NOMO-1 treated with DMSO at 0.1 percent for 48 hours (cell line): ENCODE results near the gene ATG9B.

Source experiments
- DNase-seq: peaks from one replicate; lab custom pipeline; 2025; ENCODE audit not compliant: unreplicated experiment; lab: John Stamatoyannopoulos, UW

The ATG9B gene

DNA sequence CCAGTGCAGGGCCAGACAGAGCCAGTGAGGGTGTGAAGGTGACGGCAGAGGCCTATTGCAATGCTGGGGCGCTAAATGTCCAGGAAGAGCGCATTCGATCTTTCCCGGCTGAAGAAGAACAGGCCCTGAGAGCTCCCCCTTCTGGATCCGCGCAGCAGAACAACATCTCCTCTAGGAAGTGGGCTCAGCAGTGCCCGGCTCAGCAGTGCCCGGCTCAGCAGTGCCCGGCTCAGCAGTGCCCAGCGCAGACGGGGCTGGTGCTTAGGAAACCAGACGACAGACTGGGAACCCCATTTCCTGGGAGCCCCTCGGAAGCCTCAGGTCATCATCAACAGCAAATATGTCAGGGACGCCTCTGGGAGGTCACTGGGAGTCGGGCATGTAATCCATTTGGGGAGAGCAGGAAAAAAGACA, 38.2 kb downstream of the ATG9B start:
- no peak for DNase-seq

- DNase-seq = no peak
Measured at GRCh38 chr7:150983893-150984368, 40.4 kb downstream of the ATG9B start.

GRCh38 chr7:150982351-150982750, 41.9 kb downstream of the ATG9B start:
- no peak for DNase-seq

GRCh38 chr7:150981644-150982043, 42.6 kb downstream of the ATG9B start:
- no peak for DNase-seq

GRCh38 chr7:150980663-150981062, 43.6 kb downstream of the ATG9B start:
- no peak for DNase-seq

DNA sequence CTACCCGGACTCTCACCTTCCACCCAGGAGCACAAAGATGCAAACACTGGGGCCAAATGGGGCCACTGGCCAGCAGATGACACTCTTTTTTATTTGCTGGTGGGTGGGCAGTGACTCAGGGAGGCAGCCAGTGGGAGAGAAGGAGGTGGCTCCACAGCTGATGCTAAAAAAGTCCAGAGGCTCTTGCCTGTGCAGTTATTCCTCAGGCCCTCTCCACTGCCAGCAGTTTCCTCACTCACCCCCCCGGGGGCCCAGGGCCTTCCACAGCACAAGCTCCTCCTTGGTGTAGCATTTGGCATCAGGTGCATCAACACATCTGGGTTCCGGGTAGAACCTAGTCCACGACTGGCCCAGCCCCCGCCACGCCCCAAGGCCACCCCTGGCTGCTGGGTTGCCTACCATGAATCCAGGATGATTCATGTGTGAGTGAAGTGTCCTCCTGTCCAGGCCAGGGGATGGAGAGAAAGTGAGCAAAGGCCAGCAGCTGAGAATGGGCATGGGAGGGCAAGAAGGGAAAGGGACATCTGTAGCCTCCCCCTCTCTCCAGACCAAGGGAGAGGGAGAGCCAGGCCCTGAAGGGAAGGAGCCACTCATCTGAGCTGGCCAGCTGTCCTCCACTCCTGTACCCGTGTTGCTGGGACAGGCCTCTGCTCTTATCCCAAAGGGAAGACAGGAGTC, 44.4 kb downstream of the ATG9B start:
- no peak for DNase-seq

DNA sequence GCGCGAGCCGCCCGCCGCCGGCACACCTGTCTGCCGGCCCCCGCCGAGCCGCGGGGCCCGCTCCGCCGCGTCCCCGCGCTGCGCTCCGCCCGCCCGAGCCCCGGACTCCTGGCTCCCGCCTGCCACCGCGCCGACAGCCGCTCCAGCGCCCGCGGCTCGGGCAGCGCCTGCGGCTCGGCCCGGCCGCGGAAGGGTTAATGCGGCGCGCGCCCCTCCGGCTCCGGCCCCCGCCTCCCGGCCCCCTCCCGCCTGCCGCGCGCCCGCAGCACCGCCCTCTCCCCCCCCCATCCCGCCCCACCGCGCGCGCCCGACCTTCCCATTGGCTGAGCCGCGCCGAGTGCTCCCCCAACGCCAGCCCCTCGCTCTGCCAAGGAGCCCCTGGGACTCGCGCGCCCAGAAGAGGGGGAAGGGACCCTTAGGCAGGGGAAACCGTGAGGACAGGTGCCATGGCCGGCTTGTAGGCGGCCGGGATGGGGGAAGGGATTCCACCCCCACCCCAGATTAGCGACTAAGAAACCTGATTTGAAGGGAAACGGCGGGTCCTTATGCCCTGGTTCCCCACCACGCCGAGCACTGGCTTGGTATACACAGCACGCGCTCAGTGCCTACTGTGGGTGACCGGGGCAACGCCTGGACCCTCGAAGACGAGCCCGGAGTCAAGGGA, 46.0 kb downstream of the ATG9B start, which contains the start of gene KCNH2:
KCNH2 (minus strand) TSS at position 196 of the 664 bp plus-strand sequence. CDS start 408 bp downstream, outside the sequence.
- DNase-seq = no peak

- no peak for DNase-seq
Measured at GRCh38 chr7:150977382-150978125, 46.7 kb downstream of the ATG9B start.

DNA sequence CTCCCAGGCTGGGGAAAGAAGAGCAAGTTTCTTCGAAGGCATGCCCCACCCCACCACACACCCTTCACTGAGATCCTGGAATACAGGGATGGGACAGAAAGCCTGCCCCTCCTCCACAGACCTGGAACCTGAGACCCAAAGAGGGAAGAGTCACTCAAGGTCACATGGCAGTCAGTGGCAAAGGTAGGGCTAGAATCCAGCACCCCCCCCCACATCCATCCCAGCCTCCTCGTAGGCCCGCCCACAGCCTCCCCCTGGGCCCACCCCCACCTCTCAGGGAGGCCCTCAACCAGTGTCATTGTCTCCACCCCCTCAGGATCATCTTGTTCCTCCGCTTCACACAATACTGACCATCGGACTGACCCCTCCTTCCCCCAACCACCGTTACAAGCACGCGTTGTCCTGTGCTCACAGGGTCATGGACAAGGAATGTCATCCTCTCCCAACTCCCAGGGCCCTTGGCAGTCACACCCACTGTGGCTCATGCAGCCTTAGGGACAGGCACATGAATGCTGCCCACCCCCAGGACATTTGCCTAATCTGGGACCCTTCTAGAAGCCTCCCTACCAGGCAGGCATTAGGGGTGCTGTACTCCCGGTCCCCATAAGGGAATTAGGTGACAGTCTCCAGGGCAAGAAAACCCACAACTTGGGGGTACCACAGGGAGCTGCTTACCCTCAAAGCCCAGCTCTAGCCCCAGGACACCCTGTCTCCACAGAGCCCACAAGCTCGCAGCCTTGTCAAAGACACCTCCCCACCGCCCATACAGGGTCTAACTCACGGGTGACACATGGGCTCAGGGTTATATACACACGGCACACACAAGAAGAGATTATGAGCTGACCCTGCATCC, 47.5 kb downstream of the ATG9B start:
- DNase-seq = no peak

GRCh38 chr7:150975536-150976319, 48.6 kb downstream of the ATG9B start:
- DNase-seq = no peak

DNA sequence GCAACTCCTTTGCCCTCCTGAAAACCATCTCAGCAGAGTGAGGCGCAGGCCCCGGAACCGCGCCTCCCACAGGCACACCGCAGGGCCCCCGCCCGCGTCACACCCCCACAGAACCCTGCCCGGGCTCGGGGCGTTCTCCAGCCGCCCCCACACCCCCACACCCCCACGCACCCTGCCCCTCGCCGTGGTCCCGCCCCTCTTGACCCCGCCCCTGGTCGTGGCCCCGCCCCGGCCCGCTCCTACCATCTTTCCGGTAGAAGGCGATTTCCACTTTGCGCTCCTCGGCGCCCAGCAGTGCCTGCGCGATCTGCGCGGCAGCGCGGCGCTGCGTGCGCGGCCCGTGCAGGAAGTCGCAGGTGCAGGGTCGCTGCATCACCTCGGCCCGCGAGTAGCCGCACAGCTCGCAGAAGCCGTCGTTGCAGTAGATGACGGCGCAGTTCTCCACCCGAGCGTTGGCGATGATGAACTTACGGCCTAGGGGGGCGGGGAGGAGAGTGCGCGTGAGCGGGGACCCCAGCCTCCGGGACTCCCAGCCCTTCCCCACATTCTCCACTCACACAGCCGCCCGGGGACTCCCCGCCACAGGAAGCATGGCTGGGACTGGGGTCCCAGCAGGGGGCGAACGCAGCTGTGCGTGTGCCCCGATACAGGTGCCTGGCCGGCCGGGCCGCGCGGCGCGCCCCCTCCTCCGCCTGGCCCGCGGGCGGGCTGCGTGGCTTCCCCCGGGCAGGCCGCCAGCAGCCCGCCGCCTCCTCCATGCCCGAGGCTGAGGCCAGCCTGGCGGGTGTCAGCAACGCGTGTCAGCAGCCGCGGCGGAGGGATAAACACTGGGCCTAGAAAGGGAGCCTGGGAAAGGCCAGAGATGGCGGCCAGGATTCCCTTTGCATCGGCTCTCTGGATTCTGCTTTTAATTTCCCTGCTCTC, 49.6 kb downstream of the ATG9B start:
- no peak for DNase-seq

DNA sequence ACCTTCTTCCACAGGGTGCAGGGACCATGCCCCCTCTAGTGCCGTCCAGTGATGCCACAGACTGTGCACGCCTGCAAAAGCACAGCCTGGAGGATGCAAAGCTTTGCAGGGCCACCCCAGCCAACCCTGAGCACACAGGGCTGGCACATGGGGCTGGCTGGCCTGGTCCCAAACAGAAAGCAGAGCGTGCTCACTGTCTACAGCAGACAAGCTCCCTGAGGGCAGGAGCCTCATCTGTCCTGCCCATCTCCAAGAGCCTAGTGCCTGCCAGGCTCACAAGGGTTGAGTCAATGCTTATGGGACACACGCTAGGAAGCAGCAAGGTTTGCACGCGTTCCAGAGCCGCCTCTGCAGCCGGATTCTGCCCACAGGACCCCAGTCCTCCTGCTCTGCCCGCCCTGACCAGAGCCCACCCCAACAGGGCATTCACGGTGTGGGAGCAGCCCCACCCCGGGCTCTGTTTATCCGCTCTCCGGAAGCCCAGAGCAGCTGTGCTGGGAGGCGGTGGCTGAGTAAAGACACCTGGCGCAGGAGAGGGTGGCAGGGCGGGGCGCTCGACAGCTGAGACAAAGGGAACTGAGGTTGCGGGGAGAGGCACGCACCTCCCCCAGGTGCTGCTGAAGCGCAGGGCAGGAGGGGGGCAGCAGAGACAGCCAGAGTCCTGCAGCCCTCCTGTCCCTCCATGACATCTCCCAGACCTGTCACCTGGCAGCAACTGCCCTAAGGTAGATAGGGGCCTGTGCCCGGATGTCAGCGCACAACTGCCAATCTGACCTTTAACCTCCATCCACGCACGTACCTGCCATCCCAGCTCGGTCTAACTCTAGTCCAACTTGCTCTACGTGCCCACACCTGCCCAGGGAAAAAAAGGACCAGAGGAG, 50.5 kb downstream of the ATG9B start:
- no peak for DNase-seq

GRCh38 chr7:150972741-150973140, 51.6 kb downstream of the ATG9B start:
- DNase-seq = no peak

DNA sequence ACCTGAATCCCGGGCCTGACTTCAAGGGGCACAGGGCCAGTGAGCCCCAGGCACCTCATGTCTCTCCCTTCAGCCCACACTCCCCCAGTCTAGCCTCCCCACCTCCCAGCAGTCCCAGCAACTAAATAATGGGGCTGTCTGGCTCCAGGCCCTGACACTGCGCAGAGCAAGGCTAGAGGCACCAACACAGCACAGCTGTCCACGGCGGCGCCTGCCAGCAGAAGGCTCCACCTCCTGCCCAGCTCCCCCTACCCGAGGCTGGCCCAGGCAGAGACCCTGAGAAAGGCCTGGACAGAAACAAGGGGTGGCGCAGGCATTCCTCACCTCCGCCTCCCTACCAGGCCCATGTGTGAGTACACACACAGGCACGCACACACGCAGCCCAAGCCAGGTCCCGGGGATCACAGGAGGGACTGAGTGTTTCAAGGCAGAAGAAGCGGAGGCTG, 52.2 kb downstream of the ATG9B start:
- DNase-seq = no peak

DNA sequence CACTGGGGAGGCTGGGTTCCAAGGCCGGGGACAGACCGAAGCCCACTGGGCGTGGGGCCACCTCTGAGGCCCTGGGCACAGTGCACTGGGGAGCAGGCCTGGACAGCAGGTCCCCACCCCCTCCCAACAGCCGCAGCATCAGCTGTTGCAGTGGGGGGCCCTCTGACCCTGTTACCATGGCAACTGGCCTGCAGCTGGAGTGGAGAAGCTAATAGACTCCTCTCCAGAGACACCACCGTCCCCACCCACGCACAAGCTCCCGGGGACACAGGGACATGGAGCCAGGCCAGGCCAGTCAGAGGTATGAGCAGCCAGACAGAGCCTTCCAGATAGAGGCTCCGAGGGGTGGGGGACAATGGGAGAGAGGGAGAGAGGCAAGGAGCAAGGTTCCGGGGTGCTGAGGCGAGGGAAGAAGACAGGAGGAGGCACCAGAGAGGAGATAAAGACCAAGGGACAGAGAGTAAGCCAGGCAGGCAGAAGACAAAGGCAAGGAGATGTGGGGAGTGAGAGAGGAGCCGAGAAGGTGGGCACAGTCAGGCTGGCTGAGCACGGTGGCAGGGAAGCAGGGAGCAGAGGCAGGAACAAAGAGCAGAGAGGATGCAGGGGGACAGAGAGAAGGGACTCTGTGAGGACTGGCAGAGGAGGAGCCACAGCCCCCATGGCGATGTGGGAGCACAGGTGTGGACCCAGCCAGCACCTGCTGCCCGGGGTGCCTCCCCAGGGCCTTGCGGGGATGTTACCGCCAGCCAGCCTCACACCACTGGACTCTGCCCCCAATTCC, 52.9 kb downstream of the ATG9B start:
- no peak for DNase-seq

DNA sequence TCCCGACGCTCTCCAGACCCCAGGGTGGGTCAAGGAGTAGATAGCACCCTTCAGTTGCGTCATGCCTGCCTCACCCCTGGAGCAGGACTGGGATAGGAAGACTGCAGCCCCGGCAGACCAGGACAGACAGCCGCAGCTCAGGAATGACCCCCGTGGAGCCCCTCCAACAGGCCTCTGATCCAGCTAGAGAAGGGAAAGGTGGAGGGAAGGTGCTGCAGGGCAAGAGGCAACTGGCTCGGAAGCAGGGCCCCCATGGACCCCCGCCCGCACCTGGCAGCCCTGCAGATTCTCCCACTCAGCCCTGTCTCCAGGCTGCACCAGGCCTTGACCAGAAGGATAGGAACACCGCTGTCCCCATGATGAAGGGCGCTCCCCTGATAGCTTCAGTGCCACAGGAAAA, 53.9 kb downstream of the ATG9B start:
- no peak for DNase-seq

DNA sequence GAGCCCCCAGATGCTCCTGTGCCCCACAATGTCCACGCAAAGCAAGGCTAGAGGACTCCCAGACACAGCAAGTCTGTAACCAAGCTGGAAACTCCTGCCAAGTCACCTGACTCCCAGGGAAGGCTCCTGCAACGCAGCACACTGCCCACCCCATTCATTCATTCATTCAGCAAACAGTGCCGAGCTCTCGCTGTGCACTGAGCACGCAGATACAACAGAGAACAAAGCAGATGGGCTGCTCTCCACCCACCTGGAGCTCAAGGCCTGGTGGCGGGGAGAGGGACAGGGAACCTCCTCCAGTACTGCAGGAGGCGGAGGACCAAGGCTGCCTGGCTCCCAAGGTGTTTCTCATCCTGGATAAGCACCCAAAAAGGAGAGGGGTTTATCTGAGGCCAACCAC, 54.8 kb downstream of the ATG9B start:
- no peak for DNase-seq
